Left lobe of liver (tissue), 2 donors: ENCODE data around the gene DAB1. TPM values are rescaled to one million over a fixed set of nuclear protein-coding genes. Genes with fewer than 3 reads are reported as not detected.

ENCODE experiments used
- ATAC-seq: fragments of 200-7000 bp; cut with Tn5 transposase; one replicate; pipeline ENCODE4 v1.9.1; 2020; ENCODE audit warnings: mild to moderate bottlenecking, moderate library complexity
- DNase-seq: peaks from one replicate; pipeline ENCODE4 v3.0.0-alpha.2; 2020; ENCODE audit warnings: low spot score
- total RNA-seq: library from RNA; stranded (reverse); gene quantifications from one replicate; pipeline ENCODE4 v1.2.1, GENCODE V29; 2021
- donor health status: DM: no; HTN: no; CAD: no; lungs with moderate emphysema.
- donor health status: DM: no; HTN: yes; CAD: no.

DAB1 gene
- total RNA-seq, 1 donor from 2014 or later, result 1.4 TPM

- ATAC-seq (no peak), DNase-seq (no peak)
Observed at GRCh38 chr1:57132993-57133622, 290.8 kb downstream of the DAB1 start.

- DNase-seq, result no peak
- no peak for ATAC-seq
Observed at GRCh38 chr1:57131701-57132394, 292.0 kb downstream of the DAB1 start.

GRCh38 chr1:57131257-57131656, 292.6 kb downstream of the DAB1 start:
- no peak for DNase-seq
- ATAC-seq, result no peak

GRCh38 chr1:57129865-57130264, 294.0 kb downstream of the DAB1 start:
- ATAC-seq, result no peak
- DNase-seq, result no peak

- DNase-seq, result no peak
- no peak for ATAC-seq
Observed at GRCh38 chr1:57127976-57128375, 295.9 kb downstream of the DAB1 start.

- ATAC-seq (no peak), DNase-seq (no peak)
Observed at GRCh38 chr1:57124768-57125446, 299.0 kb downstream of the DAB1 start.

GRCh38 chr1:57124170-57124569, 299.7 kb downstream of the DAB1 start:
- no peak for DNase-seq
- ATAC-seq, result no peak

GRCh38 chr1:57122031-57122430, 301.8 kb downstream of the DAB1 start:
- ATAC-seq, result no peak
- DNase-seq, result no peak

- no peak for ATAC-seq
Observed at GRCh38 chr1:57118948-57119603, 304.8 kb downstream of the DAB1 start.

GRCh38 chr1:57117753-57118152, 306.1 kb downstream of the DAB1 start:
- ATAC-seq, result no peak

More at GRCh38 chr1:57118948-57119603, 304.8 kb downstream of the DAB1 start:
- DNase-seq, result no peak

GRCh38 chr1:57116871-57117270, 307.0 kb downstream of the DAB1 start:
- ATAC-seq (no peak), DNase-seq (no peak)

More at GRCh38 chr1:57117753-57118152, 306.1 kb downstream of the DAB1 start:
- DNase-seq, result no peak

- ATAC-seq, result no peak
- no peak for DNase-seq
Observed at GRCh38 chr1:57115030-57115614, 308.7 kb downstream of the DAB1 start.

- ATAC-seq (no peak), DNase-seq (no peak)
Observed at GRCh38 chr1:57112148-57112547, 311.7 kb downstream of the DAB1 start.

- DNase-seq (no peak), ATAC-seq (no peak)
Observed at GRCh38 chr1:57111175-57111574, 312.7 kb downstream of the DAB1 start.

GRCh38 chr1:57109883-57110282, 314.0 kb downstream of the DAB1 start:
- no peak for ATAC-seq
- DNase-seq, result no peak

GRCh38 chr1:57109247-57109646, 314.6 kb downstream of the DAB1 start:
- no peak for DNase-seq

GRCh38 chr1:57106296-57106695, 317.6 kb downstream of the DAB1 start:
- DNase-seq, result no peak
- no peak for ATAC-seq

More at GRCh38 chr1:57109247-57109646, 314.6 kb downstream of the DAB1 start:
- ATAC-seq, result peak; percentile 23

- no peak for ATAC-seq
- DNase-seq, result no peak
Observed at GRCh38 chr1:57102561-57103326, 321.1 kb downstream of the DAB1 start.

GRCh38 chr1:57101209-57101608, 322.7 kb downstream of the DAB1 start:
- ATAC-seq (no peak), DNase-seq (no peak)

GRCh38 chr1:57094749-57095148, 329.1 kb downstream of the DAB1 start:
- DNase-seq (no peak), ATAC-seq (no peak)
